Dedifferentiated amniotic fluid mesenchymal stem cell (primary cell): ENCODE results near the gene EGLN3.
"Not testable (repeated sequence)": the region's sequence is repeated elsewhere in the genome, so short reads cannot be mapped to it uniquely, and the experiment has no call there.

Source experiments
- DNase-seq: peaks from one replicate; pipeline ENCODE4 v3.0.0-alpha.2; 2016; ENCODE audit errors: extremely low spot score

EGLN3 gene

GRCh38 chr14:33934938-33935337, 15.9 kb downstream of the EGLN3 start:
- no peak for DNase-seq

- DNase-seq: no peak
These were observed 16.7 kb downstream of the EGLN3 start for GRCh38 chr14:33934043-33934750.

DNA sequence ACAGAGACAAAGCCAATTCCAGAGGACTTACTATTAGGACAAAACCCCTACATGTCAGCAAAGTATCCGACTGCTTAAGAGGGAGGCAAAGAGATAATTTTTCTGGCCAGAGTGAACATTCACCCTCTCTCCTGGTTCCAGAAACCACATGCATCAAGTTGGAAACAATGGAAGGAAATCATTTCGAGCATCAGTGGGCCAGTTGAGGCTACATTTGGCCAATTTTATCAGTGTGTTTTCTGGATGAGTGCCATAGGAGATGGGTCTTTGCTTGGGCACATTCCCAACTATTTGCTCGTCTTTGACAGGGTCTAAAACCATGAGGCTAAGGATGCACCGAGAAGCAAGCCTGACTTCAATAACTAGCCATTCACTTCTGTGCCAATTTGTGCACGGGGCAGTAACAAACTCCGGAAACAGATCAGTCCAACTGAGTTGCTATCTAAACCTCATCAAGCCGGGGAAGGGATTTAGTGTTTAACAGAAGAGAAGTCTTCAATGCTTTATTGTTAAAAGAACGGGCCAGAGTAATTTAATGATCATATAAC, 17.4 kb downstream of the EGLN3 start:
- no peak for DNase-seq

GRCh38 chr14:33932576-33933345, 18.1 kb downstream of the EGLN3 start:
- no peak for DNase-seq

DNA sequence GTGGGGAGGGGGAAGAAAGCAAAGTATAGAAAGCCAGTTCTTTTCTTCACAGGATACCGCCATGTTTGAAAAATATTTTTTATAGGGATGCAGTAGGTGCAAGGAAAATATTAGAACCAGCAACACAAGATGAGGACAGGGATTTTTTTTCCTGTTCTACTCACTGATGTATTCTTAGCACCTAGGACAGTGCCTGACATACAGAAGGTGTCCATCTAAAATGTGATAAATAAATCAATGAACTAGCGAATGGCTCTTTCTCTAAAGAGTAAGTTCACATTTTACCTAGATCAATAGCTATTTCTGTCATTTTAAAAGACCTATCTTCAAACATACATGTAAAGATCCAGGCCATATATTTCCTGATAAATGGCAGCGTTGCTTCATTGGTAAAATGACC, 18.8 kb downstream of the EGLN3 start:
- DNase-seq: no peak

DNA sequence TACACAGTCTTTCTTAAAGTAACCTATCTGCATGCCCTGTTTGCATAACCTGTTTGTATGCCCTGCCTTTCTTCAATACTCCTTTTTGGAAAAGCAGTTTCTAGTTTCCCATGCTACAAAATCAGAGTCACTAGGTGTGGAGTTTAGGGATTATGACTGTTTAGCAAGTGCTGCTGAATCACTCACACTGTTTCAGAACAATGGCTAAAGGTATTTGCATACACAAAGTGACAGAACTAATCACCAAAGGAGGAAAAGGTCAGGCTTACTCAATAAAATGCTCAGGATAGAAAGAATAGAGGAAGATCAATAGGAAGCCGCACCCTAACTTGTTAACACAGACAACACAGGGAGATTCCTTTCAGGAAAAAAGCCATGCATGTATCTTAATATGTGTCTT, 19.4 kb downstream of the EGLN3 start:
- no peak for DNase-seq

DNA sequence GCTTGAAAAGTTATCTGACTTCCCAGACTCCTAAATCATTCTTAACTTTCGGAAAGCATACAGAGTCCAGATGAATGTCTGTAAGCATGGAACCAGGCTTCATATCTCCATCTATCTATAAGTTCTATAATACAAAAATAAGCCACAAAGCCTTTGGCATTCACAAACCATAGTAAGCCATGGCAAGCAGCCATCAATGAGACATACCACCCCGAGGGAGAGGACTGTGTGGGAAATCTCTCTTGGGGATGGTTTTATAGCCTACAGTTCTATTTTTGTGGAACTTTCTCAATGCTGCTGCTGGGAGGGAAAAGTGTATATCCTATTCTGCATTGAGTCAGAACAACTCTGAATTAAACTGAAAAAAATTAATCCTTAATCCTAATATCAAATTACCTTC, 20.4 kb downstream of the EGLN3 start:
- no peak for DNase-seq

DNA sequence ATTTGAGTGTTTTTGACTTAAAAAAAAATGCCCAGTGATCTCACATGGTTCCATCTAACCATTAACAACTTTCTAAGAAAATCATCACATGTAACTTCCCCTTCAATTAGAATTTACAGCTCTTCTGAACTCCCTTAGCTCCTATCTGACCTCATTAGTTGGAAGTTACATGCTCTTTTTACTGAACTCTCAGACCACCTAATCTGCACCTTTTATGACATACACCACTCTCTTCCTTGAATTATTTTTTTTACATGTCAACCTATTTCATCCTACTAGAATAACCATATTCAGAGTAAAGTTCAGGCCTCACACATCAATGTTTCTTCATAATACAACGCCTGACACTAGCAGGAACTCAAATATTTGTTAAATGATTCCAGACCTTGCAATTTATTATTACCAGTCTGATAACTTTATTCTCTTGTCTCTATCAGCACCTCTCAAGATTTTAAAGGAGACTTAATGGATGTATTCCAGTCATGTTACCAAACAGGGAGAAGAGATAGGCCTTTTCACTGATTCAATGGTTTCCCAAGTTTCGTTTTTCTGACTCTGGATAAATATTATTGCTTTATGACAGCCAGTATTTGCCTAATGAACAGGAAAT, 21.0 kb downstream of the EGLN3 start:
- DNase-seq: no peak

GRCh38 chr14:33928895-33929294, 22.0 kb downstream of the EGLN3 start:
- DNase-seq: no peak

- no peak for DNase-seq
These were observed 22.9 kb downstream of the EGLN3 start for GRCh38 chr14:33927944-33928343.

DNA sequence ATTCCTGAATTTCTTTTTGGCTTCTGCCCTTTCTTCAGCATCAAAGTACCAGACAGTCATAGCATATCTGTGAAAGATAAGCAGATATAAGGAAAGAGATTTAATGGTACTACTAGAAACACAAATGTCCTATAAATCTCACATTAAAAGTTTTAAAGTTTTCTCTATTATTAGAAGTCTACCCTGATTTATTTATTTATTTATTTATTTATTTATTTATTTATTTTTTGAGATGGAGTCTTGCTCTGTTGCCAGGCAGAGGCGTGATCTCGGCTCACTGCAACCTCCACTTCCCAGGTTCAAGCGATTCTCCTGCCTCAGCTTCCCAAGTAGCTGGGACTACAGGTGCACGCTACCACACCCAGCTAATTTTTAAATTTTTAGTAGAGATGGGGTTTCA, 23.9 kb downstream of the EGLN3 start:
- DNase-seq: not testable (repeated sequence)

DNA sequence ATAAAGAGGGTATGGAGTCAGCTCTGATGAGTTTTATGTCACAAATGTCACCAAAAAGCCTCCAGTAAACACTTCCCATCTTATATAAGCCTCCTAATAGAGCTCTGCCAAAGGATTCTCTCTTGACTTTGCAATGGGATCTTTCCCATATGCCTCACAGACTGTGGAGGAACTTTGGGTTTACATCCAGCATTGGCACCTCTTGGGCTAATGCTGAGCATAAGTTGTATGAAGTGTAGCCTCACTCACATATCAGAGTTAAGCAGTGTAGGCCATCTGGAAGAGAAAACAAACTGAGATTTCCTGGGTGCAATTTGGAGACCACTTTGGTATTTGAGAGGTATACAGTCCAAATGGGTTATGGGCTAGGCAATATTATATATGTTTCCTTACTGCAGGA, 24.9 kb downstream of the EGLN3 start:
- DNase-seq: no peak

DNA sequence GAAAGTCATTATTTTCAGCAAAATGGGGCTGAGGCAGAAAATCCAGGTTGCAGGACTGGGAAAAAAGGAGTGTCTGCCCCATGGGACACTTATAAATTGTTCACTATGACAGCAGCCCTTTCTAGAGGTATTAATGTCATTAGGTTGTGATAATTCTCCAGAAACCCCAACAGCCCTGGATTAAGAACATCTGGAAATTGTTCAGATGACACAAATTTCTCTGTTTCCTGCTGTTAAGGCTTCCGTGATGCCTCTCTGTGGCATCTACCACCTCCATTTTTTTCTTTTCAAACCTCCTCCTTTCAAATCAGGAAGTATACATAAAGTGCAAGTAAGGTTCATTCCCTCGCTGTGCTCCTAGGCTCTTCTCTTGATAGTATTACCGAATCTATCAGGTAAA, 25.6 kb downstream of the EGLN3 start:
- DNase-seq: no peak

GRCh38 chr14:33924566-33925100, 26.2 kb downstream of the EGLN3 start:
- no peak for DNase-seq

- no peak for DNase-seq
These were observed 28.7 kb downstream of the EGLN3 start for GRCh38 chr14:33922125-33922524.

- DNase-seq: no peak
These were observed 32.6 kb downstream of the EGLN3 start for GRCh38 chr14:33918256-33918655.

DNA sequence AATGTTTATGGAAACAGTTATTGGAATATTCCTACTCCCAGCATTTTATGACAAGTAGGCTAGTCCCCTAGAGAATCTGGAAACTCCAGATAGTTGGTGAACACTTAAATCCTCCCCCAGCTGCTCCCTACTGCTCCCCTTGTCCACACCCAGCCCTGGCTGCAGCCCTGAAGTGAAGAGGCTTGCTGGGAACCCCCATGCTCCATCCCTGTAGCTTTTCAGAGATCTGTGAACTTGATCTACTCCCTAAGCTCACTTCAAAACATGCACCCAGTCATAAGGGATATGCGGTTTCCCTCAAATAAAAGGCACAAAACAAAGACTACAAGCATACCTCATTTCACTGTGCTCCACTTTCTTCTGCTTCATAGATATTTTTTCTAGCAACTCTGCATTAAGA, 33.2 kb downstream of the EGLN3 start:
- no peak for DNase-seq

DNA sequence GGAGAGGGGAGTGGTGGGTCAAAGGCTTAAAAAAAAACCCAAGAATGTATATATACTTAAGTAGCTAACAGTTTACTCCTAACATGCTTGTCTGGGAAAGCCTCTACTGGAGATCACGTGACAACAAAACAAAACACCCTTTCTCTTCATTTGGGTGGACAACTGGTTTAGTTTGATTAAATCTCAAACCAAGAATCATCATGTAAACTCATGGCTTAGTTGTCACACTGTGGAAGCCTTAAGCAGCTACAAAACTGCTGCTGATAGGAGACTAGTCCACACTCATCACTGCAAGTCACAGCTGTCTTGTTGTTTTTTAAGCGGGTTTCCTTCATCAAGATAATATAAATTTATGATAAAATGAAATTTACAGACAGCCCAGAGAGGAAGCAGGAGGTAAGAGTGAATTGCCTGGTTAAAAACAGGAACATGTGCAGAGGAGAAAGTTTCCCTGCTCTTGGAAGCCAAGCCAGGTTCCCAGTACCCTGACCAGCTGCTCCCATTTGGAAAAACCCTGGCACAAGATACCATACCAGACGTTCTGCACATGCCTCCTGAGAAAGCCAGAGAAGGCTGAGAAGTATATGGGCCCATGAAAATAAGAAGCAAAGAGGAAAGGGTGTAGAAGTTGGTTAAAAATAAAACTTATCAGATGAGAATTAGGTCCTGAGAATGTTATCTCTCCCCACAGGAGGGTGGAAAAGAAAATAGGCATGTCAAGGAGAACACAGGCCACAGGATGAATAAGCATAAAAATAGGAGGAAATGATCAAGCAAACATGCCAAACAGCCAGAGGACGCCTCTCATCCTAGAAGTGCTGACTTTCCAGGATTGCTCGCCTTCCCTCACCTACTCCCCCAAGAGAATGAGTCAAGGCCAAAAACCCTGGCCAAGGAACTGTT, 34.0 kb downstream of the EGLN3 start:
- DNase-seq: no peak

DNA sequence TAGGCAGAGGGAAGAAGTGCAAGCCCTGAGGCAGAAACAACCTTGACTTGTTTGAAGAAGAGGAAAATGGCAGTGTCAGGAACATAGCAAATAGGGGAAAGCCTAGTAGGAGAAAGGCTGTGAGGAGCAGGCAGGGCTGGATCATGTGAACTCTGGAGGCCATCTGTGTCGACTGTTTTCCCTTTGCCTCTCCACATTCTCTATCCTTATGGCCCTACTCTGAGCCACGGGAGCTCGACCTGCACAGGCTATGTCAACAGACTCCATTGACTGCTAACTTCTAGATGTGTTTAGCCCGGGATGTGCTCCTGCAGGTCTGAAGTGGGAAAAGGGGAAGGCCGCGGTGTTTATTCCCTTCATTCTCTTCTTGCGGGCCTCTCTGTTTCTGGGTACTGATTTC, 35.2 kb downstream of the EGLN3 start:
- DNase-seq: no peak

DNA sequence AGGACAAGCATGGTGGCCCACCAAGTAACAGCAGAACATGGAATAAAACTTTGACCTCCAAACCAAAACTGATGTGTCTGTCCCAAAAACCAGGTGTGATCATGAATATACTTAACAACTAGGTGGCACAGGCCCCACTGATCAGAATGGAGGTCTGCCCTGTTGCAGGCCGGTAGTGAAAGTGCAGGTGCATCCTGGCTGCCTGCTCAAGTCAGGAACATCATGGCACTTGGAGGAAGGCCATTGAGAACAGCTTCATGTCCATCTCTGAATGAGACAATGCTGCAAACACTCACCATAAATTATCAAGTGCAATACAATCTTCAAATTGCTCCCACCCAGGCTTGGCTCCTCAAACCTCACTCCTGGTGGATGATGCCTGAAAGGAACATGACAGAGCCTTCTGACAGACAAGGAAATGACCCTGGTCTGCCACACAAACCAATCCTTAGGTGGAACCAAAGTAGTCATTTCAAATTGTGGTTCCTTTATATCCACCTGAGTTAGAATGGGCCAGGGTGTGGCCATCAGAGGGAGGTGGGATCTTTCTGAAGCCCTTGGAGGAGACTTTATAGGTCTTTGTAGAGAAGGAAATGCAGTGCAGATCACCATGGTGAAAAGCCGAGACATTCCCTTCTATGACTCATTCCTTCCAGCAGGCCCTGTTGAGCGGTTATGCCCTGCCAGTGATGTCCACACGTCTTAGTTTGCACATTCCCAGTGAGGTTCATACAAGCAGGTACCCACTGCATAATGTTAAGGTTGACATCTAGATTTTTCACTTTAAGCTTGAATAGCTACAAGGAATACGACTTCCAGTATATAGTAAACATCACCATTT, 36.0 kb downstream of the EGLN3 start:
- peak; percentile 28 for DNase-seq

DNA sequence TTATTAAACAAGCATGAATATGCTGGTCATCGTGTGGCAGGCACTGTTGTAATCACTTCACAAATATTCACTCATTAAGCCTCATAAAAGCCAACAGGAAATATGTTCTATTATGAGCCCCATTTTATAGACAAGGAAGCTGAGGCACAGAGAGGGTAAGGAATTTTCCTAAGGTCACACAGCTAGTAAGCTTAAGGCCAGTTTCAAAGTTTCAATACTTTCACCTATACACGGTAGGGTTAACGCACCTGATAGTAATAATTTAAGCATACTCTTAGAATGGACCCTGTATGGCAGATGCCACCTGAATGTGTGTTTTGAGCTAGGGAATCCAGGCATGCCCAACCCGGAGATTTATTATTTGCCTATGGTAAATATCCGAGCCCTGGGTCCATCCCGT, 39.8 kb downstream of the EGLN3 start:
- DNase-seq: no peak
